BLaER1 (cell line): Measurements from ENCODE around the gene COBL.

ENCODE experiments used
- H3K27ac ChIP-seq: shearing (Covaris generic); formaldehyde crosslinking; 2 replicates; pipeline ENCODE4 v1.8.1; 2022
- H3K27me3 ChIP-seq: shearing (Covaris generic); formaldehyde crosslinking; 2 replicates; pipeline ENCODE4 v1.8.1; 2022
- H3K36me3 ChIP-seq: shearing (Covaris generic); formaldehyde crosslinking; 2 replicates; pipeline ENCODE4 v1.8.1; 2022
- H3K4me1 ChIP-seq: shearing (Covaris generic); formaldehyde crosslinking; 2 replicates; pipeline ENCODE4 v1.8.1; 2022
- H3K4me2 ChIP-seq: shearing (Covaris generic); formaldehyde crosslinking; 2 replicates; pipeline ENCODE4 v1.8.1; 2022
- H3K4me3 ChIP-seq: shearing (Covaris generic); formaldehyde crosslinking; 2 replicates; pipeline ENCODE4 v1.8.1; 2022
- H3K9ac ChIP-seq: shearing (Covaris generic); formaldehyde crosslinking; 2 replicates; pipeline ENCODE4 v1.8.1; 2022
- H3K9me3 ChIP-seq: shearing (Covaris generic); formaldehyde crosslinking; 2 replicates; pipeline ENCODE4 v1.8.1; 2022
- H4K20me1 ChIP-seq: shearing (Covaris generic); formaldehyde crosslinking; 2 replicates; pipeline ENCODE4 v1.8.1; 2022
- Cebpa-rat ChIP-seq: shearing (Covaris generic); IDR thresholded peaks from 2 replicates; pipeline ENCODE4 v1.8.1; 2022

Gene COBL

GRCh38 chr7:51308265-51308664, 8.3 kb downstream of the COBL start:
- no peak for TF ChIP-seq Cebpa-rat
- no peak overlapping the region for H3K9ac ChIP-seq
- no peak overlapping the region for H3K4me2 ChIP-seq
- no peak overlapping the region for H3K27ac ChIP-seq
- H3K9me3 ChIP-seq: no peaks in the 10 kb centered on the region
- peaks cover 7% of the 10 kb centered on the region; the same call in 1 of the 2 replicates for H3K27me3 ChIP-seq
- H3K4me3 ChIP-seq: no peak overlapping the region
- no peaks in the 10 kb centered on the region for H3K4me1 ChIP-seq
- H3K36me3 ChIP-seq: no peaks in the 10 kb centered on the region
- H4K20me1 ChIP-seq: no peaks in the 10 kb centered on the region

GRCh38 chr7:51307651-51308210, 8.9 kb downstream of the COBL start:
- no peaks in the 10 kb centered on the region for H3K9me3 ChIP-seq
- H3K36me3 ChIP-seq: no peaks in the 10 kb centered on the region
- peaks cover 4% of the 10 kb centered on the region; the same call in 1 of the 2 replicates for H3K27me3 ChIP-seq
- no peak overlapping the region for H3K27ac ChIP-seq
- H3K4me3 ChIP-seq: no peak overlapping the region
- H3K4me2 ChIP-seq: no peak overlapping the region
- TF ChIP-seq Cebpa-rat: no peak
- H3K4me1 ChIP-seq: no peaks in the 10 kb centered on the region
- H3K9ac ChIP-seq: no peak overlapping the region
- H4K20me1 ChIP-seq: no peaks in the 10 kb centered on the region

- H3K27ac ChIP-seq: no peak overlapping the region
- no peaks in the 10 kb centered on the region for H3K36me3 ChIP-seq
- no peaks in the 10 kb centered on the region for H4K20me1 ChIP-seq
- no peak overlapping the region for H3K4me3 ChIP-seq
- peaks cover 4% of the 10 kb centered on the region; the same call in 1 of the 2 replicates for H3K27me3 ChIP-seq
- H3K9me3 ChIP-seq: no peaks in the 10 kb centered on the region
- no peaks in the 10 kb centered on the region for H3K4me1 ChIP-seq
- H3K9ac ChIP-seq: no peak overlapping the region
- H3K4me2 ChIP-seq: no peak overlapping the region
- TF ChIP-seq Cebpa-rat: no peak
These were observed 9.8 kb downstream of the COBL start for GRCh38 chr7:51306761-51307160.

- TF ChIP-seq Cebpa-rat: no peak
- Histone ChIP-seq H3K27me3 (no peaks in the 10 kb centered on the region), H3K4me1 (no peaks in the 10 kb centered on the region)
These were observed 11.9 kb downstream of the COBL start for GRCh38 chr7:51304729-51305128.

GRCh38 chr7:51303142-51303525, 13.5 kb downstream of the COBL start:
- no peak for TF ChIP-seq Cebpa-rat
- no peaks in the 10 kb centered on the region for H3K4me1 ChIP-seq
- H4K20me1 ChIP-seq: no peaks in the 10 kb centered on the region
- no peak overlapping the region for H3K9ac ChIP-seq
- no peaks in the 10 kb centered on the region for H3K27me3 ChIP-seq
- no peak overlapping the region for H3K4me3 ChIP-seq
- H3K4me2 ChIP-seq: no peak overlapping the region
- H3K36me3 ChIP-seq: no peaks in the 10 kb centered on the region
- H3K9me3 ChIP-seq: no peaks in the 10 kb centered on the region
- no peak overlapping the region for H3K27ac ChIP-seq

More at GRCh38 chr7:51304729-51305128, 11.9 kb downstream of the COBL start:
- Histone ChIP-seq H3K9me3 (no peaks in the 10 kb centered on the region), H3K36me3 (no peaks in the 10 kb centered on the region), H3K27ac (no peak overlapping the region), H4K20me1 (no peaks in the 10 kb centered on the region), H3K4me2 (no peak overlapping the region), H3K9ac (no peak overlapping the region), H3K4me3 (no peak overlapping the region)

GRCh38 chr7:51301806-51302205, 14.8 kb downstream of the COBL start:
- TF ChIP-seq Cebpa-rat: no peak
- H3K27me3 ChIP-seq: no peaks in the 10 kb centered on the region
- H3K27ac ChIP-seq: no peak overlapping the region
- no peak overlapping the region for H3K9ac ChIP-seq
- no peak overlapping the region for H3K4me2 ChIP-seq
- no peaks in the 10 kb centered on the region for H3K4me1 ChIP-seq
- no peaks in the 10 kb centered on the region for H4K20me1 ChIP-seq
- no peaks in the 10 kb centered on the region for H3K9me3 ChIP-seq
- no peak overlapping the region for H3K4me3 ChIP-seq
- no peaks in the 10 kb centered on the region for H3K36me3 ChIP-seq

GRCh38 chr7:51300762-51301674, 15.6 kb downstream of the COBL start:
- Histone ChIP-seq H3K9ac (no peak overlapping the region), H3K27me3 (no peaks in the 10 kb centered on the region), H3K36me3 (no peaks in the 10 kb centered on the region), H4K20me1 (no peaks in the 10 kb centered on the region), H3K4me2 (no peak overlapping the region), H3K9me3 (no peaks in the 10 kb centered on the region), H3K4me3 (no peak overlapping the region), H3K4me1 (no peaks in the 10 kb centered on the region), H3K27ac (no peak overlapping the region)
- no peak for TF ChIP-seq Cebpa-rat

GRCh38 chr7:51299391-51300133, 17.0 kb downstream of the COBL start:
- H3K36me3 ChIP-seq: no peaks in the 10 kb centered on the region
- H3K27ac ChIP-seq: no peak overlapping the region
- no peak overlapping the region for H3K4me2 ChIP-seq
- no peaks in the 10 kb centered on the region for H3K4me1 ChIP-seq
- no peaks in the 10 kb centered on the region for H3K9me3 ChIP-seq
- no peaks in the 10 kb centered on the region for H3K27me3 ChIP-seq
- no peak overlapping the region for H3K4me3 ChIP-seq
- no peaks in the 10 kb centered on the region for H4K20me1 ChIP-seq
- no peak overlapping the region for H3K9ac ChIP-seq
- no peak for TF ChIP-seq Cebpa-rat

- TF ChIP-seq Cebpa-rat: no peak
- no peak overlapping the region for H3K27ac ChIP-seq
- no peaks in the 10 kb centered on the region for H3K9me3 ChIP-seq
- H4K20me1 ChIP-seq: no peaks in the 10 kb centered on the region
- no peak overlapping the region for H3K4me2 ChIP-seq
- H3K36me3 ChIP-seq: no peaks in the 10 kb centered on the region
- H3K4me3 ChIP-seq: no peak overlapping the region
- no peaks in the 10 kb centered on the region for H3K27me3 ChIP-seq
- no peak overlapping the region for H3K9ac ChIP-seq
- no peaks in the 10 kb centered on the region for H3K4me1 ChIP-seq
These were observed 17.7 kb downstream of the COBL start for GRCh38 chr7:51298912-51299311.

GRCh38 chr7:51297986-51298385, 18.6 kb downstream of the COBL start:
- no peak overlapping the region for H3K9ac ChIP-seq
- H3K27ac ChIP-seq: no peak overlapping the region
- no peak overlapping the region for H3K4me3 ChIP-seq
- no peaks in the 10 kb centered on the region for H3K27me3 ChIP-seq
- no peaks in the 10 kb centered on the region for H3K9me3 ChIP-seq
- TF ChIP-seq Cebpa-rat: no peak
- no peaks in the 10 kb centered on the region for H4K20me1 ChIP-seq
- H3K36me3 ChIP-seq: no peaks in the 10 kb centered on the region
- no peak overlapping the region for H3K4me2 ChIP-seq
- H3K4me1 ChIP-seq: no peaks in the 10 kb centered on the region
